Tibial nerve (tissue), 4 donors: Measurements from ENCODE around the gene TP73.

Source experiments
- EP300 ChIP-seq, 2 donors: sonication (generic); formaldehyde crosslinking; IDR thresholded peaks; one replicate each; pipeline ENCODE4 v1.6.1; 2017; ENCODE audit warnings: antibody characterized with exemption in 2 of 2, mild to moderate bottlenecking in 1 of 2
- TF ChIP-seq, protein P1 (sequence below), 5 experiments: fragments of 200-600 bp in 3 of 5; fragments of 450-650 bp in 2 of 5; sonication (generic) in 3 of 5; IDR thresholded peaks; one replicate each; pipeline ENCODE4 v1.5.1; 2016 to 2019; ENCODE audit warnings: antibody characterized with exemption in 5 of 5, mild to moderate bottlenecking in 3 of 5, moderate library complexity in 2 of 5

DNA sequence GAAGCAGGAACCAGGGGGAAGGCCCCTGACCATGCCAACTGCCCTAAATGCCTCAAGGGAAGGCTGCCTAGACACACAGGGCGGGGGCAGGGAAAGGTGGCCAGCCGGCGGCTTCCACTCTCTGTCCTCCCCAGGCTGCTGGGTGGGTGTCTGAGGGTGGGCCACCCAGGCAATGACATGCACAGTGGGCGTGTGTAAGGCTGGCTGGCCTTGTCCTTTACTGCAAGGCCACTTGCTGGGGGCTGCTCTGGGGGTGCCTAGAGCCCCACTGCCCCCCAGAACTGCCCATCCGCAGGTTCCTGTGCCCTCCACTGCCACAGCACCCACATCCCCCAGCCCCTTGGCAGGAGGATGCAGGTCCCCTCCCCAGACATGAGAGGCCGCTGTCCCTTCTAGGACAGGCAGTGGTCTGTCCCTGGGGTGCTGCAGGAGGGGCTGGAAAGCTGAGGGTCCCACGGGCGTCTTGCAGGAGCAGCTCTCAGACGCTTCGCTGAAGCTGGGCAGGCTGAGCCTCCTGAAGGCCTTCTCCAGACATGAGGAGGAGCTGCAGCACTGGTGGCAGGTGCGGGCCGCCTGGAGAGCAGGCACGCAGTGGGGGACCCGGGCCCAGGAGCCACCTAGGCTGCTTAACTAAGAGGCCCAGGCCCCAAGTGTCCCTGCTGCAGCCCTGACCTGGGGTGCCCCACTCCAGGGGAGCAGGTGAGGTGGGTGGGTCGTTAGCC, 110.0 kb downstream of the TP73 start:
- no peak for TF ChIP-seq EP300 (IDR thresholded peaks at IDR 0.05)
- TF ChIP-seq, protein P1, sequence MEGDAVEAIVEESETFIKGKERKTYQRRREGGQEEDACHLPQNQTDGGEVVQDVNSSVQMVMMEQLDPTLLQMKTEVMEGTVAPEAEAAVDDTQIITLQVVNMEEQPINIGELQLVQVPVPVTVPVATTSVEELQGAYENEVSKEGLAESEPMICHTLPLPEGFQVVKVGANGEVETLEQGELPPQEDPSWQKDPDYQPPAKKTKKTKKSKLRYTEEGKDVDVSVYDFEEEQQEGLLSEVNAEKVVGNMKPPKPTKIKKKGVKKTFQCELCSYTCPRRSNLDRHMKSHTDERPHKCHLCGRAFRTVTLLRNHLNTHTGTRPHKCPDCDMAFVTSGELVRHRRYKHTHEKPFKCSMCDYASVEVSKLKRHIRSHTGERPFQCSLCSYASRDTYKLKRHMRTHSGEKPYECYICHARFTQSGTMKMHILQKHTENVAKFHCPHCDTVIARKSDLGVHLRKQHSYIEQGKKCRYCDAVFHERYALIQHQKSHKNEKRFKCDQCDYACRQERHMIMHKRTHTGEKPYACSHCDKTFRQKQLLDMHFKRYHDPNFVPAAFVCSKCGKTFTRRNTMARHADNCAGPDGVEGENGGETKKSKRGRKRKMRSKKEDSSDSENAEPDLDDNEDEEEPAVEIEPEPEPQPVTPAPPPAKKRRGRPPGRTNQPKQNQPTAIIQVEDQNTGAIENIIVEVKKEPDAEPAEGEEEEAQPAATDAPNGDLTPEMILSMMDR (IDR thresholded peaks at IDR 0.05): no peak
